AG04449 (cell line): ENCODE data around the gene RAB12.
"Not testable (repeated sequence)": the region's sequence is repeated elsewhere in the genome, so short reads cannot be mapped to it uniquely, and the experiment has no call there.

Source experiments
- CTCF ChIA-PET: fragments of 350-600 bp; formaldehyde crosslinking; extraction: SDS; loops from one replicate; lab custom pipeline; 2021; ENCODE audit warnings: antibody characterized with exemption; lab: Yijun Ruan, JAX
- POLR2A ChIA-PET: fragments of 400-600, 350-600 bp; formaldehyde crosslinking; extraction: SDS; loops from one replicate; lab custom pipeline; 2020; ENCODE audit warnings: antibody characterized with exemption, inconsistent platforms; lab: Yijun Ruan, JAX
- DNase-seq: peaks from one replicate; pipeline ENCODE4 v3.0.0-alpha.2; 2010; ENCODE audit warnings: low read depth, low spot score
- H3K4me3 ChIP-seq: 2 replicates; pipeline ENCODE4 v1.5.1; 2011; ENCODE audit warnings: low read depth, mild to moderate bottlenecking, control low read depth, low read length
- CTCF ChIP-seq: IDR thresholded peaks from one replicate; pipeline ENCODE4 v1.5.1; 2011; ENCODE audit warnings: mild to moderate bottlenecking, moderate library complexity, low read length, control low read depth, inconsistent platforms; ENCODE audit not compliant: insufficient read depth; ENCODE audit errors: missing control alignments

Gene RAB12

GRCh38 chr18:8643326-8643878 lies 34.2 kb downstream of the RAB12 start:
- TF ChIP-seq CTCF: no peak
- H3K4me3 ChIP-seq: no peak overlapping the region
- ChIA-PET CTCF (interaction anchor here (1.7 to 2.0 kb wide), 2 partner anchors 10 to 11 kb away, joined by 6 to 7 read pairs; no protein-coding TSS in a partner anchor), POLR2A (no interaction called here)
- no peak for DNase-seq

- CTCF ChIA-PET: interaction anchor here (2.3 kb wide), 1 partner anchor 340 kb away, joined by 5 read pairs; no protein-coding TSS in a partner anchor
- POLR2A ChIA-PET, H3K4me3 ChIP-seq, DNase-seq: not testable (repeated sequence)
Measured at GRCh38 chr18:8647359-8647758, 38.1 kb downstream of the RAB12 start.

GRCh38 chr18:8651478-8652261 lies 42.4 kb downstream of the RAB12 start:
- H3K4me3 ChIP-seq, POLR2A ChIA-PET, DNase-seq: not testable (repeated sequence)
- CTCF ChIA-PET: interaction anchor here (1.0 to 7.5 kb wide), 6 partner anchors 9 to 865 kb away, joined by 3 to 121 read pairs (median 6); no protein-coding TSS in a partner anchor

- ChIA-PET POLR2A (interaction anchor here (0.6 kb wide), 1 partner anchor 150 kb away, joined by 3 read pairs; no protein-coding TSS in a partner anchor), CTCF (interaction anchor here (0.7 to 7.5 kb wide), 36 partner anchors 8 to 492 kb away, joined by 3 to 121 read pairs (median 4); no protein-coding TSS in a partner anchor)
- no peak for DNase-seq
- TF ChIP-seq CTCF: peak; percentile 30
- no peak overlapping the region for H3K4me3 ChIP-seq
Measured at GRCh38 chr18:8654503-8655451, 45.5 kb downstream of the RAB12 start.

- no peak for TF ChIP-seq CTCF
- H3K4me3 ChIP-seq: no peak overlapping the region
- POLR2A ChIA-PET: no interaction called here
- CTCF ChIA-PET: interaction anchor here (1.0 to 7.5 kb wide), 9 partner anchors 12 to 482 kb away, joined by 3 to 121 read pairs (median 25); no protein-coding TSS in a partner anchor
- DNase-seq: no peak
Measured at GRCh38 chr18:8656232-8656631, 47.0 kb downstream of the RAB12 start.

GRCh38 chr18:8657050-8657820 lies 48.0 kb downstream of the RAB12 start:
- DNase-seq: no peak
- TF ChIP-seq CTCF: no peak
- CTCF ChIA-PET: interaction anchor here (1.4 to 7.5 kb wide), 7 partner anchors 39 to 398 kb away, joined by 4 to 121 read pairs (median 25); no protein-coding TSS in a partner anchor
- H3K4me3 ChIP-seq: no peak overlapping the region
- POLR2A ChIA-PET: no interaction called here
